Islet precursor cell (in vitro differentiated cells): ENCODE data around the gene CD180.
"Not testable (repeated sequence)": the region's sequence is repeated elsewhere in the genome, so short reads cannot be mapped to it uniquely, and the experiment has no call there.

Source experiments
- DNase-seq: peaks from one replicate; pipeline ENCODE4 v3.0.0-alpha.2; 2018

Gene CD180

DNA sequence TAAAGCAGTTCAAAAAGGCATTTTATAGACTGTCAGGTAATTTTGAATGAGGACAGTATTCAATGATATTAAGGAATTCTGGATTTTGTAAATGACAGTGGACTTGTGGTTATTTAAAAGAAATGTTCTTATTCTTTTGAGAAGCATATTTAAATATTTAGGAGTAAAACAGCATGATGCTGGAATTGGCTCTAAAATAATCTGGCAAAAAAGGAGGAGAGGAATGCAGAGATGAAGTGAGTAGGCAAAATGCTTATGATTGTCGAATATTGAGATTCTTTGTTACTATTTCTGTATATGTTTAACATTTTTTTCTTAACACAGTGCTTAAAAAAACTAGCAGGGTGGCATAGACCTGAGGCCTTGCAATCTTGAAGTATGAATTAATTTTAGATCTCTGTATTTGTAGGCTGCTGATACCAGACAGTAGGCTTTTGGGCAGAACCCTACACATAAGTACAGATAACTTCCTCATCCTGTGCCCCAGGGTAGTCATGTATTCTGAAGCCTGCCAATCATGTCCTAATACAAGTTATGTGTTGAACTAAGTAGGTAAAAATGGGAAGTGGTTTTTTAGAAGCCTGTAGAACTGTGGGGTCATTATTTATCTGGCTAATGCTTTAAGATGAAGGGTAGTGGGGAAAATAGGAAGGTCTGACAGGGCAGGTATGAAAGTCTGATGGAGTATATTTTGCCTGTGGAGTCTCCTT lies 9.4 kb downstream of the CD180 start:
- DNase-seq, result no peak

DNA sequence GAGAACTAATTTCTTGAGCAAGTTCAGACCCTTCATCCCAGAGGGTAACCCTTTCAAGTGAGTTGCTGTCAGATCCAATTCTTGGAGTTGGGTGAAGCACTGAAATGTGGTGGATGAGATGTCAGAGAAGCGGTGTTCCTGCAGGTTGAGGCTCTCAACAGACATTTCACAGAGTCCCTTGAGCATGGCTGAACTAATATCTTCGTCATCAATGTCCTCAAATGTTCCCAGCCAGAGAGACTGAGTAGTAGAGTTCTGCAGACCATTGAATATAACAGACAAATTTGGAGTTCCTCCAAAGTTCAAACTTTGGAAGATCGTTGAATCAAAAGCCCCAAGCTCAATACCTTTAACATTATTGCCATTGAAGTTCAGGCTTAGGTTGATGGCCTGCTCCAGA lies 12.7 kb downstream of the CD180 start:
- DNase-seq, result no peak

DNA sequence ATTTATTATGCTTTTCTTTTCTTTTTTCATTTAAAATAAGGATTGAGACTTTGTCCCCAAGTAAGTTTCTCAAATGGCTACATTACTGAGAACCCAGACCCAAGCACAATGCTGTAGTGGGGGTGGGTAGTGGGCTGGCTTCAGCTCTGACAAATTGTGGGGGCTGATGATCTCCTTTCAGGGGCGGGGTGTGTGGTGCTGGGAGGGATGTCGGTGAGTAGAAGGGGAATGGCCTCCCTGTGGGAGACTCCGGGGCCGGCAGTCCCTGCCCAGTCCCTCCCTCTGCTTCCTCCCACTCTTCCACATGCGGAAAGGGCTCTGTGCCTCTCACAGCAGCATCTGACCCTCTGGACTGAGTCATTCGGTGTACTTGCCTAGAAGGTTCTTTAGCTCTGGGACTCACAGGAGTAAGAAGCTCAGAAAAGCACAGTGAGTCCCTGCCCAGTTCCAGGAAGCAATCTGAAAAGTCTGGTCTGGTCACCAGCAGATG lies 14.3 kb downstream of the CD180 start:
- DNase-seq, result peak; percentile 90

DNA sequence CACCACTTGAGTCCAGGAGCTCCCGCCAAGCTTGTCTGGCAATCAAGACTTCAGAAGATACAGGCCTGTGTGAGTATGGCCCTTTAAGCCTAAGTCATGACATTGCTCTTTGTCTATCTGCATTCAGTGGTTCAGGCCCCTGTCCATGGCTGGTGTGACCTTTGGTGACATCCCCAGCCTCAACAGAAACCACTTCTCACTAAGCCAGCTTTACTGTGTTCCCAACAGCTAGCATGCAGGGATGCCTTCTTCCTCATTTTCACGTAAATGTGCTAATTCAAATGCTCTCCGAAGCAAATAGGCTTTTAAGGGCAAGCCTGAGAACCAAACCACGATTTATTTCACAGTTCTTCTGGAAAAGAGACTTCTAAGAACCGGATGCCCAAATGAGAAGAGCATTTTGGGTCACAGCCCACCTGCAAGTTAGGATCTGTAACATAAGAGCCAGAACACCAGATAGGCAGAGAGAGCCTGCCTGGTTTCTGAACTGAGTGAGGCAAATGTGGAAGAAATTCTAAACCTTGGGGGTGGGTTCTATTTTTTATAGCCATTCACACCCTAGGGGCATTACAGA lies 14.9 kb downstream of the CD180 start:
- no peak for DNase-seq

DNA sequence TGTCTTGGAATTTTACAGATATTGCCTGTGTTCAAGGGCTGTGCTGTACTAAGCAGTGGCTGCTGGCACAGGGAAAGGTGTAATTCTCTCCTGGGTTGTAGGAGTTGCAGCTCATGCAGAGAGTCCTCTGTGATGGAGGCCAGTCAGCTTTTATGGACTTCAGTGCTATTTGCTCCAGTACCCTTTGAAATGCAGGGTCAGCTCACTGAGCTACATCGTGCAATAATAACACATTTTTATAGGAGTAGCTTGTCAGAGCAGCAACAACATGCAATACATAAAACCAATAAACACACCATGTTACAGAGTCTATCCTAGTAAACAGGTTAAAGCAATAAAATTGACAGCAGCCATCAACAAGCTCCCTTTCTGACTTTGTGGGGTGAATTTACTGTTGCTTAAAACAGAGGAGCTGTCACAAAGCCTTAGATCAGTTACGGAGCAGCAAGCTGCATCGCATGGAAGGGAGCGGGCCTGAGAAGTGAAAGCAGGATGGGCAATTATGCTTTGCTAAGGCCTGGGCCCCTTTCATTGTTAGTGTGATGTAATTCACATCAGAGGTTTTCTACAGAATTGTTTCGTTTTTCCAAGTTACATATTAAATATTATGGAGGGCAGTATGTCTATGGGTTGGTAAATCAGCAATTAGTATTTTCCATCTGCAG lies 16.8 kb downstream of the CD180 start:
- no peak for DNase-seq

DNA sequence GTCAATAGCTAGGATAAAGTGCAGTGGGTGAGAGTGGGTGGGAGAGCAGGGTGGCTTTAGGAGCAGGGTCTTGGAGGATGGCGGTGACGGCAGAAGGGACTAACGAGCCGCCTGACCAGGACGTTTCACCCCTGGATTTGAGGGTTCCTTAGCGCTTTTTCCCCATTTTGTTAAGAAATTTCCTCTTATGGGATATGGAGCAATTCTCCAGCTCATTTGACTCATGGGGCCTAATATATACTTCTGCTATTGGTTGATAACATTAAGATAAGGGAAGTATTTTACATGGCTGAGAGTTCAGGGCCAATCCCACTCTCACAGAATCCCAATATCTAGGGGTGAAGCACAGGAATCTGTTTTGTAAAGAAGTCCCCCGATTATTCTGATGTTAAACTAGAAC lies 17.6 kb downstream of the CD180 start:
- no peak for DNase-seq

DNA sequence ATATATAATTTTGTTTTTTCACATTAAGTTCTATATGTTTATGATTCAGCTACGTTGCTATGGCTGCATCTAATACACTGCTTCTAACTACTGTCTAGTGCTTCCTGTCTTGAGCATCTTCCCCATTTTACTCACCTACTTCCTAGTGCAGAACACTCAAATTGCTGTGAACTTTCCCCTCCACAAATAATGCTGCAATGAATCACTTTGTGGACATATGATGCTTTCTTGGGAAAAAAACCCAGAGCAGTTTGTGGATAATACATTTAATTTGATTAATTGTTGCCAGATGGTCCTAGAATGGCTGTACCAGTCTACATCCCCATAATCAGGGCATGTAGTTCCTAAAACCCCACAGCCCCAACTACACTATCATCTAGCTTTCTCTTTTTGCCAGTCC lies 18.5 kb downstream of the CD180 start:
- no peak for DNase-seq

DNA sequence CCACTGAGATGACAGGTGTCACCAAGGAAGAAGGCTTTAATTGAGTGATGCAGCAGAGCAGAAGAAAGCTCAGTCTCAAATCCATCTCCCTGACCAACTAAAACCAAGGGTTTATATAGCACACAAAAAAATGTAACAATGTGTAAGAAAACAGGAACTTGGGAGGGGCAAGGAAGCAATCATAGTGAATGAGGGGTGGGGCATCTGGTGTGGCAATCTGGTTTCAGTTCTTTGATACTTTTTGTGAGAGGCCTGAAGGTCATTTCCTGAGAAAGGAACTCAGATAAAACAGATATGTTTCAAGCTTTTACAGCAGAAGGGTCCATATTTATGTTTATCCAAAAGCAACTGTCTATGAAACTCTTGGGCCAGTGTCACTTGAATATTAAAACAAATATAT lies 19.7 kb downstream of the CD180 start:
- DNase-seq, result no peak

DNA sequence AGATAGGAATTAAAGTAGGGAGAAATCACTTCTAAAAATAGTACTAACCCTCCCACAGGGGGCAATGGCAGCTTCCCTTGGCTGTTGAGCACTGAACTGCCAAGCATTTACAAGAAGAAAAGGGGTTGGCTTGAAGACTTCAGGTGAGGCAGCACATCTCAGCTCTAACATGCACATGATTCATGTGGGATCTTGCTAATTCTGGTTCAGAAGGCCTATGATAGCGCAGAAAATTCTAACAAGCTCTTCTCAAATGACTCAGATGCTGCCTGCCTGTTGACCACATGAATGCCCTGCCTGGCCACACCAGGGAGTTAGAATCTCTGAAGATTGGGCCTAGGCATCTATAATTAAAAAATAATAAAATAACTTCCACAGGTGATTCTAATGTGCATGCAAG lies 22.6 kb downstream of the CD180 start:
- DNase-seq, result no peak

DNA sequence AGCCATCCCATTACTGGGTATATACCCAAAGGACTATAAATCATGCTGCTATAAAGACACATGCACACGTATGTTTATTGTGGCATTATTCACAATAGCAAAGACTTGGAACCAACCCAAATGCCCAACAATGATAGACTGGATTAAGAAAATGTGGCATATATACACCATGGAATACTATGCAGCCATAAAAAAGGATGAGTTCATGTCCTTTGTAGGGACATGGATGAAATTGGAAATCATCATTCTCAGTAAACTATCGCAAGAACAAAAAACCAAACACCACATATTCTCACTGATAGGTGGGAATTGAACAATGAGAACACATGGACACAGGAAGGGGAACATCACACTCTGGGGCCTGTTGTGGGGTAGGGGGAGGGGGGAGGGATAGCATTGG lies 23.2 kb downstream of the CD180 start:
- not testable (repeated sequence) for DNase-seq

DNA sequence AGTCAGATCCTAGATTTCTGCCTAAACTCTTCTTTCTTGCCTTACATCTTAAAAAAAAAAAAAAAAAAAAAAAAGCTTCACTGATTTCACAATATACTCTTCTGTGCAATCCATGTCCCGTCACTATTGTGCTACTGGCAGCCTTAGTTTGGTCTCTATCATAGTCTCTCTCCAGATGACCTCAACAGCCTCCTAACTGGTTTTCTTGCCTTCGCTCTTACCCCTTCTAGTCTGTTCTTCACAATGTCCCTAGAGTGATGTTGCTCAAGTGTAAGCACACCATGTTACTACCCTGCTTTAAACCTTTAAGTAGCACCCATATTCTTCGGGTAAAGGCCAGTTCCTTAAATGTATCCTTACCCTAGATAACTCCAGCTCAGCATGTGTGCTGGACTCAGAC lies 25.8 kb downstream of the CD180 start:
- no peak for DNase-seq

DNA sequence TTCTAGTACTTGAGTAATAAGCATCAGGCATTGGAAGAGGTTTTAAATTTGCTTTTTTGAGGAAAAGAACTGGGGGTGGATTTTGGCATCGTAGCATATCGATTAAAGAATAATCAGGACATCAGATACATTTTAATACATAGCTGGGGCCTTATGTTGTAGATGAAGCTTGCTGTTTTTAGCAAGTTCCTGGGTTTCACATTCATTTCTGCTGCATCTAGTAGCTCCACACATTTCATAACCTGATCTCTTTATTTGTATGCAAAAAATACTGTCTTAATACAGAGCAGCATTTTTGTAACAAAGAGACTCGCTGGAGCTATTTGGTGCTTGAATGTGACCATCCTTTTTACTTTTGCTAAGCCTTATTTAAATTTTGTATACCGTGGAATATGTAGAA lies 28.5 kb downstream of the CD180 start:
- DNase-seq, result no peak

DNA sequence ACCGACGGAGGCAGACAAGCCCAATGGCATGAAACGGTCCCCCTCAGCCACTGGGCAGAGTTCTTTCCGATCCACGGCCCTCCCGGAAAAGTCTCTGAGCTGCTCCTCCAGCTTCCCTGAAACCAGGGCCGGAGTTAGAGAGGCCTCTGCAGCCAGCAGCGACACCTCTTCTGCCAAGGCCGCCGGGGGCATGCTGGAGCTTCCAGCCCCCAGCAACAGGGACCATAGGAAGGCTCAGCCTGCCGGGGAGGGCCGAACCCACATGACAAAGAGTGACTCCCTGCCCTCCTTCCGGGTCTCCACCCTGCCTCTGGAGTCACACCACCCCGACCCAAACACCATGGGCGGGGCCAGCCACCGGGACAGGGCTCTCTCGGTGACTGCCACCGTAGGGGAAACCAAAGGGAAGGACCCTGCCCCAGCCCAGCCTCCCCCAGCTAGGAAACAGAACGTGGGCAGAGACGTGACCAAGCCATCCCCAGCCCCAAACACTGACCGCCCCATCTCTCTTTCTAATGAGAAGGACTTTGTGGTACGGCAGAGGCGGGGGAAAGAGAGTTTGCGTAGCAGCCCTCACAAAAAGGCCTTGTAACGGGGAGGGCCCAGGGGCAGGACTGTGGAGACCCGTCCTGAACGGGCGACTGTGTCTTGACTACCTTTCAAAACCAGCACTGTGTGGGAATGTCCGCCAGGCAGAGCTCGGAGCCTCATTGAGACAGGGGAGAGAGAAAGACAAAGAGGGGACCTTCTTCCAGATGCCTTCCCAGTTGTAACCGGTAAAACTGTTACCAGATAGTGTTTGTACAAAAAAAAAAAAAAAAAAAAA lies 29.9 kb downstream of the CD180 start:
- peak; percentile 87 for DNase-seq

DNA sequence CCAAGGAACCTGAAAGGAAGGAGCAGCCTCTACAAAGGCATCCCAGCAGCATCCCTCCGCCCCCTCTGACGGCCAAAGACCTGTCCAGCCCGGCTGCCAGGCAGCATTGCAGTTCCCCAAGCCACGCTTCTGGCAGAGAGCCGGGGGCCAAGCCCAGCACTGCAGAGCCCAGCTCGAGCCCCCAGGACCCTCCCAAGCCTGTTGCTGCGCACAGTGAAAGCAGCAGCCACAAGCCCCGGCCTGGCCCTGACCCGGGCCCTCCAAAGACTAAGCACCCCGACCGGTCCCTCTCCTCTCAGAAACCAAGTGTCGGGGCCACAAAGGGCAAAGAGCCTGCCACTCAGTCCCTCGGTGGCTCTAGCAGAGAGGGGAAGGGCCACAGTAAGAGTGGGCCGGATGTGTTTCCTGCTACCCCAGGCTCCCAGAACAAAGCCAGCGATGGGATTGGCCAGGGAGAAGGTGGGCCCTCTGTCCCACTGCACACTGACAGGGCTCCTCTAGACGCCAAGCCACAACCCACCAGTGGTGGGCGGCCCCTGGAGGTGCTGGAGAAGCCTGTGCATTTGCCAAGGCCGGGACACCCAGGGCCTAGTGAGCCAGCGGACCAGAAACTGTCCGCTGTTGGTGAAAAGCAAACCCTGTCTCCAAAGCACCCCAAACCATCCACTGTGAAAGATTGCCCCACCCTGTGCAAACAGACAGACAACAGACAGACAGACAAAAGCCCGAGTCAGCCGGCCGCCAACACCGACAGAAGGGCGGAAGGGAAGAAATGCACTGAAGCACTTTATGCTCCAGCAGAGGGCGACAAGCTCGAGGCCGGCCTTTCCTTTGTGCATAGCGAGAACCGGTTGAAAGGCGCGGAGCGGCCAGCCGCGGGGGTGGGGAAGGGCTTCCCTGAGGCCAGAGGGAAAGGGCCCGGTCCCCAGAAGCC lies 30.8 kb downstream of the CD180 start:
- DNase-seq, result peak; percentile 94

DNA sequence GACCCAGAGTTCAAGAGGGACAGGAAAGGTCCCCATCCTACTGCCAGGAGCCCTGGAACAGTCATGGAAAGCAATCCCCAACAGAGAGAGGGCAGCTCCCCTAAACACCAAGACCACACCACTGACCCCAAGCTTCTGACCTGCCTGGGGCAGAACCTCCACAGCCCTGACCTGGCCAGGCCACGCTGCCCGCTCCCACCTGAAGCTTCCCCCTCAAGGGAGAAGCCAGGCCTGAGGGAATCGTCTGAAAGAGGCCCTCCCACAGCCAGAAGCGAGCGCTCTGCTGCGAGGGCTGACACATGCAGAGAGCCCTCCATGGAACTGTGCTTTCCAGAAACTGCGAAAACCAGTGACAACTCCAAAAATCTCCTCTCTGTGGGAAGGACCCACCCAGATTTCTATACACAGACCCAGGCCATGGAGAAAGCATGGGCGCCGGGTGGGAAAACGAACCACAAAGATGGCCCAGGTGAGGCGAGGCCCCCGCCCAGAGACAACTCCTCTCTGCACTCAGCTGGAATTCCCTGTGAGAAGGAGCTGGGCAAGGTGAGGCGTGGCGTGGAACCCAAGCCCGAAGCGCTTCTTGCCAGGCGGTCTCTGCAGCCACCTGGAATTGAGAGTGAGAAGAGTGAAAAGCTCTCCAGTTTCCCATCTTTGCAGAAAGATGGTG lies 31.6 kb downstream of the CD180 start:
- DNase-seq, result no peak

DNA sequence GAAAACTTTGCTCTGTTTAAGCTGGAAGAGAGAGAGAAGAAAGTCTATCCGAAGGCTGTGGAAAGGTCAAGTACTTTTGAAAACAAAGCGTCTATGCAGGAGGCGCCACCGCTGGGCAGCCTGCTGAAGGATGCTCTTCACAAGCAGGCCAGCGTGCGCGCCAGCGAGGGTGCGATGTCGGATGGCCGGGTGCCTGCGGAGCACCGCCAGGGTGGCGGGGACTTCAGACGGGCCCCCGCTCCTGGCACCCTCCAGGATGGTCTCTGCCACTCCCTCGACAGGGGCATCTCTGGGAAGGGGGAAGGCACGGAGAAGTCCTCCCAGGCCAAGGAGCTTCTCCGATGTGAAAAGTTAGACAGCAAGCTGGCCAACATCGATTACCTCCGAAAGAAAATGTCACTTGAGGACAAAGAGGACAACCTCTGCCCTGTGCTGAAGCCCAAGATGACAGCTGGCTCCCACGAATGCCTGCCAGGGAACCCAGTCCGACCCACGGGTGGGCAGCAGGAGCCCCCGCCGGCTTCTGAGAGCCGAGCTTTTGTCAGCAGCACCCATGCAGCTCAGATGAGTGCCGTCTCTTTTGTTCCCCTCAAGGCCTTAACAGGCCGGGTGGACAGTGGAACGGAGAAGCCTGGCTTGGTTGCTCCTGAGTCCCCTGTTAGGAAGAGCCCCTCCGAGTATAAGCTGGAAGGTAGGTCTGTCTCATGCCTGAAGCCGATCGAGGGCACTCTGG lies 32.6 kb downstream of the CD180 start:
- no peak for DNase-seq

DNA sequence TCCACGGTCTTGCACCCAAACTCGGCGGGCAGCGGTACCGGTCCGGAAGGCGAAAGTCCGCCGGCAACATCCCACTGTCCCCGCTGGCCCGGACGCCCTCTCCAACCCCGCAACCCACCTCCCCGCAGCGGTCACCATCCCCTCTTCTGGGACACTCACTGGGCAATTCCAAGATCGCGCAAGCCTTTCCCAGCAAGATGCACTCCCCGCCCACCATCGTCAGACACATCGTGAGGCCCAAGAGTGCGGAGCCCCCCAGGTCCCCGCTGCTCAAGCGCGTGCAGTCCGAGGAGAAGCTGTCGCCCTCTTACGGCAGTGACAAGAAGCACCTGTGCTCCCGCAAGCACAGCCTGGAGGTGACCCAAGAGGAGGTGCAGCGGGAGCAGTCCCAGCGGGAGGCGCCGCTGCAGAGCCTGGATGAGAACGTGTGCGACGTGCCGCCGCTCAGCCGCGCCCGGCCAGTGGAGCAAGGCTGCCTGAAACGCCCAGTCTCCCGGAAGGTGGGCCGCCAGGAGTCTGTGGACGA lies 33.3 kb downstream of the CD180 start:
- no peak for DNase-seq

DNA sequence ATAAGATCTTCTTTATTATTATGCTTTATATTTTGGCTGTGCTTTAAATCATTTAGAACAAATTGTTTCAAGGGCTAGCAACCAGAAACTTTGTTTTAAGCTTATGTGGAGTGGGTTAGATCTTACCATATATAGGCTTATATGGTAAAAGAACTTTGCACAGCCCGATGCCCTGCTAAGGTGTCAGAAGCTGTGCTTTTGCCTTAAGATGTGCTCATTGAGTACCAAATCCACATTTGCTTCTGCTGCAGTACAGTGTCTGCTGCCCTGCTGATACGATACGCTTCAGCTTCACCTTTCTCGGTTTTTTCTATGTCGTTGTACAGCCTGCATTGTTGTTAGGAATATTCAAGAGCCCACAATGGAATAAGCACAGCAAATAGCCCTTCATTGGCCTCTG lies 34.8 kb downstream of the CD180 start:
- DNase-seq, result no peak

DNA sequence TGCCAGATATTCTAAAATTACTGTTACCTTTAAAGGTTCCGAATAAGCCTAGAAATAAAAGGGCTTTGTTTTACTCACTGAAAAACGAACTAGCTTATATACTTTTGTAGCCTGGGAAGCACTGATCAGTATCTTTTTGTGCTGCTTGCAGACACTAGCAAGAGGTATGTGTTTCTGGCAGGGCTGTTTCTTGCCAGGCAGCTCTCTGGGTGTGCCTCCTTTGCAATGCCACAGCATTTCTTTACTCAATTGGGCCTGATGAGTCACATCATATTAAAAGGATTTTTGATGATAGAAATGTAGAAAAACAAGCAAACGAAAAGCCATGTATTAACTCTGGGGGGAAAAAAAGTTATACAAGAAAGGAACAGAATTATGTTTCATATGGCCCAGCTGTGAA lies 35.6 kb downstream of the CD180 start:
- peak; percentile 81 for DNase-seq

DNA sequence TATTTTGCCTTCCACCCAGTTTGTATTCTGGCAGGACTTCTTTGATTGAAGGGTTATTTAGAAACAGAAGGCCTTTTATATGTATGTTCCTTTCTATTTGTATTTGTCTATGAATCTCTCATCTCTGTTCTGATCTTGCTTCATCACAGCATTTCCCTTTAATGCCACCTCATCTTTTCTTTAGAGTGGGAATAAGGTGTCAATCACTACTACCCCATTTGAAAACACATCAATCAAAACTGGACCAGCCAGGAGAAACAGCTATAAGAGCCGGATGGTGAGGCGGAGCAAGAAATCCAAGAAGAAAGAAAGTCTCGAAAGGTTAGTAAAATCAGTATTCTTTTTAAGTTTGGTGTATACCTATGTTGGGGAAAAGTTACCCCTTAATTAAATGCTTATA lies 36.3 kb downstream of the CD180 start:
- no peak for DNase-seq
